AG09309 (cell line): ENCODE measurements around the gene SLC39A8.

Experiments
- DNase-seq: peaks from one replicate; pipeline ENCODE4 v3.0.0-alpha.2; 2010; ENCODE audit warnings: low read depth
- H3K4me3 ChIP-seq: 2 replicates; pipeline ENCODE4 v1.5.1; 2011; ENCODE audit warnings: mild to moderate bottlenecking, low read depth, low read length, moderate library complexity; ENCODE audit not compliant: control insufficient read depth
- CTCF ChIP-seq: IDR thresholded peaks from 2 replicates; pipeline ENCODE4 v1.5.1; 2011; ENCODE audit warnings: mild to moderate bottlenecking, low read depth, low read length, inconsistent platforms; ENCODE audit not compliant: insufficient read depth, control insufficient read depth; ENCODE audit errors: missing control alignments

Gene SLC39A8

DNA sequence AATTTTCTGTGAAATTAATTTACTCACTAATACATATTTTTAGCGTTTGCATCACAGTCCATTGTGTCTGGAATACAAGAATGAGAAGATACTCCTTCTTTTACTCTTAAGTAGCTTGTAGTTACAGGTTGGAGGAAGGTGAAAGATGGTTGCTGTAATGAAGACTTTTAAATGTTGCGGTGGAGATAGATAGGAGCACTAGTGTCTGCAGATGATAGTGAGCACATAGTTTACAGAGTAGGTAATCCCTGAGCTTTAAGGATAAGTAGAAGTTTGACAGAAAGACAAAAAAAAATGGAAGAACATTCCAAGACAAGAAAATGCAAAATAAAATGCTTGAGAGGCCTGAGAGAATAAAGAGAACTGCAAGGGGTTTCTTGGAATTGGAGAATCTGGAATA, 5.4 kb upstream of the SLC39A8 start:
- TF ChIP-seq CTCF = no peak
- no peak for DNase-seq

DNA sequence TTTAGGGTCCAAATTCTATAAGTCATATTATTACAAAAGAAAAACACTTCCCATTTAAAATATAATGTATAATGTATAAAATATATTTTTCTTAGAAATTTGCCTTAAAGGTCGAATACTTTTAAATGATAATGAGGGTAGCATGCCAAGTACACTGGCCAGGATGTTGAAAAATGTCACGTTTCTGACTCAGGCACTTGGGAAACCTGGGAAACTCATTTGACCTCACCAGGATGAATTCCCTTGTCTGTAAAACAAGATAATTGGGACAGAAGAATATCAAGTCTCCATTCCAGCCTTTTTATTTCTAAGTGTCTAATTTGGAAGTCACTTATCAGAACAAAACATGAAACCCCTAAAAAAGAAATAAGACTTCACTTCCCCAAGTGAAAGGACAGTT, 3.4 kb upstream of the SLC39A8 start:
- DNase-seq = no peak
- H3K4me3 ChIP-seq = no peak overlapping the region
- TF ChIP-seq CTCF = no peak

More for the DNA sequence above, 5.4 kb upstream of the SLC39A8 start:
- H3K4me3 ChIP-seq = no peak overlapping the region

DNA sequence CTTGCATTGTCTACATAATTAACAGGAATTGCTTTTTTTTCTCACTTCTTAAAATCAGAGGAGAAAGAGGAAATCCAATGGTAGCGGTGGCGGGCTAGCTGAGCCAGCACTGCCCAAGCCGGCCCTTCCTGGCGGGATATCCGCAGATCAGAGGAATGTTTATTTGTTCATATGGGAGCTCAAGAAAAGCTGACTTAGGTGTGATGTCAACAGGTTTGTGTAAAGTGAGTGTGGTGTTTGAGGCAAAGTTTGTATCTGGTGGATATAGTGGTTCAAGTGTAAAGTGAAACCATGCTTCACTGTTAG, 466 bp upstream of the SLC39A8 start:
- DNase-seq = no peak
- TF ChIP-seq CTCF = no peak
- H3K4me3 ChIP-seq = peak overlapping the region; percentile 65

GRCh38 chr4:102344520-102344953, 745 bp downstream of the SLC39A8 start:
- TF ChIP-seq CTCF = no peak
- peak overlapping the region; percentile 65 for H3K4me3 ChIP-seq
- no peak for DNase-seq

- H3K4me3 ChIP-seq = peak overlapping the region; percentile 65
- no peak for DNase-seq
- TF ChIP-seq CTCF = no peak
Observed at GRCh38 chr4:102343964-102344519, 1.2 kb downstream of the SLC39A8 start.

GRCh38 chr4:102342404-102343074, 2.7 kb downstream of the SLC39A8 start:
- no peak overlapping the region for H3K4me3 ChIP-seq
- no peak for TF ChIP-seq CTCF

More at GRCh38 chr4:102342404-102343074, 2.7 kb downstream of the SLC39A8 start:
- no peak for DNase-seq
